Tibial nerve (tissue), 3 donors: ENCODE results near the gene GALNT14.

Source experiments
- CTCF ChIP-seq, 5 experiments: fragments of 200-600 bp in 3 of 5; fragments of 450-650 bp in 2 of 5; sonication (generic) in 3 of 5; IDR thresholded peaks; one replicate each; pipeline ENCODE4 v1.5.1; 2016 to 2019; ENCODE audit warnings: antibody characterized with exemption in 5 of 5, mild to moderate bottlenecking in 3 of 5, moderate library complexity in 2 of 5
- POLR2A ChIP-seq, 2 donors: fragments of 450-650 bp; IDR thresholded peaks; one replicate each; pipeline ENCODE4 v1.6.1; 2017; ENCODE audit warnings: antibody characterized with exemption in 2 of 2, mild to moderate bottlenecking in 2 of 2, moderate library complexity in 2 of 2

GRCh38 chr2:31011587-31011986, 126.7 kb downstream of the GALNT14 start:
- TF ChIP-seq POLR2A (IDR thresholded peaks at IDR 0.05) (no peak), CTCF (IDR thresholded peaks at IDR 0.05) (no peak)
